Osteocyte (in vitro differentiated cells): Measurements from ENCODE around the gene HIRIP3. TPM values are rescaled to one million over a fixed set of nuclear protein-coding genes. Genes with fewer than 3 reads are reported as not detected.

Source experiments
- DNase-seq: peaks from one replicate; pipeline ENCODE4 v3.0.0; 2021; ENCODE audit warnings: mixed read lengths; ENCODE audit not compliant: unreplicated experiment; ENCODE audit errors: extremely low spot score
- H3K27ac Mint-ChIP-seq: one replicate; pipeline ENCODE4 v1.8.0; 2021; ENCODE audit warnings: mild to moderate bottlenecking, mixed read lengths; ENCODE audit not compliant: unreplicated experiment
- H3K27me3 Mint-ChIP-seq: one replicate; pipeline ENCODE4 v1.8.0; 2021; ENCODE audit warnings: mixed read lengths; ENCODE audit not compliant: unreplicated experiment
- H3K36me3 Mint-ChIP-seq: one replicate; pipeline ENCODE4 v1.8.0; 2021; ENCODE audit warnings: mixed read lengths; ENCODE audit not compliant: unreplicated experiment
- H3K4me1 Mint-ChIP-seq: one replicate; pipeline ENCODE4 v1.8.0; 2021; ENCODE audit warnings: mixed read lengths; ENCODE audit not compliant: unreplicated experiment
- H3K4me3 Mint-ChIP-seq: one replicate; pipeline ENCODE4 v1.8.0; 2021; ENCODE audit warnings: mild to moderate bottlenecking, moderate library complexity, mixed read lengths; ENCODE audit not compliant: unreplicated experiment
- H3K9me3 Mint-ChIP-seq: one replicate; pipeline ENCODE4 v1.8.0; 2021; ENCODE audit warnings: mixed read lengths; ENCODE audit not compliant: unreplicated experiment
- CTCF ChIP-seq: fragments of 200-600 bp; sonication (generic); IDR thresholded peaks from 2 replicates; pipeline ENCODE4 v1.5.0; 2021; ENCODE audit warnings: antibody characterized with exemption, mild to moderate bottlenecking, moderate library complexity
- total RNA-seq: library from RNA; stranded (reverse); gene quantifications from 2 replicates; pipeline ENCODE4 v1.2.1, GENCODE V29; 2021

The HIRIP3 gene
- total RNA-seq, 1 donor from 2014 or later = 12.5 TPM

GRCh38 chr16:30032083-30032819, 36.8 kb upstream of the HIRIP3 start:
- H3K9me3 Mint-ChIP-seq = no peaks in the 10 kb centered on the region
- TF ChIP-seq CTCF = peak; percentile 77
- peaks cover 8% of the 10 kb centered on the region for H3K4me1 Mint-ChIP-seq
- peak overlapping the region; percentile 38 for H3K4me3 Mint-ChIP-seq
- no peaks in the 10 kb centered on the region for H3K36me3 Mint-ChIP-seq
- no peak for DNase-seq
- H3K27ac Mint-ChIP-seq = no peak overlapping the region
- peaks cover 44% of the 10 kb centered on the region for H3K27me3 Mint-ChIP-seq

GRCh38 chr16:30031477-30031918, 36.1 kb upstream of the HIRIP3 start:
- Mint-ChIP-seq H3K27me3 (peaks cover 48% of the 10 kb centered on the region), H3K4me1 (peaks cover 8% of the 10 kb centered on the region), H3K4me3 (peak overlapping the region; percentile 32), H3K27ac (no peak overlapping the region), H3K9me3 (no peaks in the 10 kb centered on the region), H3K36me3 (no peaks in the 10 kb centered on the region)
- no peak for DNase-seq
- no peak for TF ChIP-seq CTCF

GRCh38 chr16:30030841-30031413, 35.5 kb upstream of the HIRIP3 start, which contains the start of gene TLCD3B:
Gene TLCD3B (minus strand): TSS chr16:30031271. CDS start chr16:30030527, 744 bp downstream.
- DNase-seq = no peak
- H3K27ac Mint-ChIP-seq = no peak within 1 kb of the TSS
- H3K4me1 Mint-ChIP-seq = peaks cover 8% of the 10 kb centered on the region
- H3K36me3 Mint-ChIP-seq = no peaks in the 10 kb centered on the region
- peak within 1 kb of the TSS; percentile 52 for H3K4me3 Mint-ChIP-seq
- no peak for TF ChIP-seq CTCF
- H3K27me3 Mint-ChIP-seq = peaks cover 43% of the 10 kb centered on the region
- H3K9me3 Mint-ChIP-seq = no peaks in the 10 kb centered on the region

- Mint-ChIP-seq H3K9me3 (no peaks in the 10 kb centered on the region), H3K27me3 (peaks cover 37% of the 10 kb centered on the region), H3K4me3 (peak overlapping the region; percentile 48), H3K4me1 (peaks cover 8% of the 10 kb centered on the region), H3K27ac (no peak overlapping the region), H3K36me3 (no peaks in the 10 kb centered on the region)
- DNase-seq = no peak
- no peak for TF ChIP-seq CTCF
Observed at GRCh38 chr16:30030011-30030685, 34.7 kb upstream of the HIRIP3 start.
